ENCODE data around the gene BTRC.
A peak's percentile ranks its signal among the peaks of the same experiment; 100 is the strongest.

The BTRC gene

GRCh38 chr10:101466016-101466912 lies 112.3 kb downstream of the BTRC start:
- H3K4me3 ChIP-seq (replicated peaks in 1 of 2; ENCODE audit: low read depth in 2 of 2, low read length in 2 of 2), result no peak overlapping the region
- TF ChIP-seq, protein P1, sequence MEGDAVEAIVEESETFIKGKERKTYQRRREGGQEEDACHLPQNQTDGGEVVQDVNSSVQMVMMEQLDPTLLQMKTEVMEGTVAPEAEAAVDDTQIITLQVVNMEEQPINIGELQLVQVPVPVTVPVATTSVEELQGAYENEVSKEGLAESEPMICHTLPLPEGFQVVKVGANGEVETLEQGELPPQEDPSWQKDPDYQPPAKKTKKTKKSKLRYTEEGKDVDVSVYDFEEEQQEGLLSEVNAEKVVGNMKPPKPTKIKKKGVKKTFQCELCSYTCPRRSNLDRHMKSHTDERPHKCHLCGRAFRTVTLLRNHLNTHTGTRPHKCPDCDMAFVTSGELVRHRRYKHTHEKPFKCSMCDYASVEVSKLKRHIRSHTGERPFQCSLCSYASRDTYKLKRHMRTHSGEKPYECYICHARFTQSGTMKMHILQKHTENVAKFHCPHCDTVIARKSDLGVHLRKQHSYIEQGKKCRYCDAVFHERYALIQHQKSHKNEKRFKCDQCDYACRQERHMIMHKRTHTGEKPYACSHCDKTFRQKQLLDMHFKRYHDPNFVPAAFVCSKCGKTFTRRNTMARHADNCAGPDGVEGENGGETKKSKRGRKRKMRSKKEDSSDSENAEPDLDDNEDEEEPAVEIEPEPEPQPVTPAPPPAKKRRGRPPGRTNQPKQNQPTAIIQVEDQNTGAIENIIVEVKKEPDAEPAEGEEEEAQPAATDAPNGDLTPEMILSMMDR (IDR thresholded peaks at IDR 0.05; ENCODE audit: low read depth, low read length), result no peak
- no peak for DNase-seq (ENCODE audit: low read depth in 2 of 2)

- DNase-seq (ENCODE audit: low read depth in 2 of 2), result peak; percentile 83 to 84
- H3K4me3 ChIP-seq (replicated peaks in 1 of 2; ENCODE audit: low read depth in 2 of 2, low read length in 2 of 2), result no peak overlapping the region
Observed at GRCh38 chr10:101467286-101467770, 113.4 kb downstream of the BTRC start.

DNA sequence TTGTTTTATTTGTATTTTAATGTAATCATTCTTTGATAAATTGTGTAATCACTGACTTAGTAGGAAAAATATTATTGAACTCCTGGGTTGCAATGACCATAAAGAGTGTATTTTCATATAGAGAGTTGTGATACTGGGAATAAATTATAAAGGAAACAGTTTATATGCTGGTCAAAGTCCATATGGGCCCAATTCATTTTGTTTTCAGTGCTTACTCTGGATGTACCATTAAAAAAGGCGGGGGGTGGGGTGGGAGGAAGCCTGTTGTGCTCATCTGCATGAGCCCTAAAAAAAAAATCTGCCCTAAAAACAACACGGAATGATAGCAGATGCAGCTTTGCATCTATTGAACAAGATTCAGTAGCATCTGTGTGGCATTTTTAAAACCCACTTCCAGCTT lies 114.2 kb downstream of the BTRC start:
- TF ChIP-seq, protein P1 (IDR thresholded peaks at IDR 0.05; ENCODE audit: low read depth, low read length), result no peak
- no peak for DNase-seq (ENCODE audit: low read depth in 2 of 2)
- no peak overlapping the region for H3K4me3 ChIP-seq (replicated peaks in 1 of 2; ENCODE audit: low read depth in 2 of 2, low read length in 2 of 2)

More at GRCh38 chr10:101467286-101467770, 113.4 kb downstream of the BTRC start:
- TF ChIP-seq, protein P1 (IDR thresholded peaks at IDR 0.05; ENCODE audit: low read depth, low read length), result peak; percentile 92

DNA sequence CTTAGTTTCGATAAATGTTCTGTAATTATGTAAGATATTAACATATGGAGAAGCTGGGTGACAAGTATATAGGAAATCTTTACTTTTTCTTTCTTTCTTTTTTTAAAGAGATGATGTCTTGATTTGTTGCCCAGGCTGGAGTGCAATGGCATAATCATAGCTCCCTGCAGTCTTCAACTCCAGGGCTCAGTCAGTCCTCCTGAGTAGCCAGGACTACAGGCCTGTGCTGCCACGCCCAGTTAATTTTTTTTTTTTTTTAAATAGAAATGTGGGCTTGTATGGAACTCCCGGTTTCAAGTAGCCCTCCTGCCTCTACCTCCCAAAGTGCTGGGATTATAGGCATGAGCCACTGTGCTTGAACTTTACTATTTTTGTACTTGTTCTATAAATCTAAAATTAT lies 122.4 kb downstream of the BTRC start:
- no peak for DNase-seq (ENCODE audit: low read depth in 2 of 2)
- no peak overlapping the region for H3K4me3 ChIP-seq (replicated peaks in 1 of 2; ENCODE audit: low read depth in 2 of 2, low read length in 2 of 2)
- TF ChIP-seq, protein P1 (IDR thresholded peaks at IDR 0.05; ENCODE audit: low read depth, low read length), result no peak

DNA sequence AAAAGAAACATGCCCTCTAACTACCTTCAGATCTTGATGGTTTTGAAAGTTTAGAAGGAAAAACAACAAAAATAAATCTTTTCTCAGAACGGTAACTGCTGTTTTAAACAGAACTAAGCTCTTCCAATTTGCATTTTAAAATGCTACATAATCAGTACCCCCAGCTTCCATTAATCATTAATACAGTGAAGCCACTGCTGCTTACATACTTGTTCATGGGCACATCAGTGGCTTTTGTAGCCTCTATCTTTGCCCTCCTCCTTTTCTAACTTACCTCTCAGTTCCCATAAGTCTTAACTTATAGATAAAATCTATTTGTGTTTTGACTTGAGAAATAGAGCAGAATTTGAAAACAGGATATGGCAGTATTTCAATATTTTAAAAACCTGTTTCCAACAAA lies 125.0 kb downstream of the BTRC start:
- DNase-seq (ENCODE audit: low read depth in 2 of 2), result no peak
- H3K4me3 ChIP-seq (replicated peaks in 1 of 2; ENCODE audit: low read depth in 2 of 2, low read length in 2 of 2), result no peak overlapping the region
- TF ChIP-seq, protein P1 (IDR thresholded peaks at IDR 0.05; ENCODE audit: low read depth, low read length), result no peak

DNA sequence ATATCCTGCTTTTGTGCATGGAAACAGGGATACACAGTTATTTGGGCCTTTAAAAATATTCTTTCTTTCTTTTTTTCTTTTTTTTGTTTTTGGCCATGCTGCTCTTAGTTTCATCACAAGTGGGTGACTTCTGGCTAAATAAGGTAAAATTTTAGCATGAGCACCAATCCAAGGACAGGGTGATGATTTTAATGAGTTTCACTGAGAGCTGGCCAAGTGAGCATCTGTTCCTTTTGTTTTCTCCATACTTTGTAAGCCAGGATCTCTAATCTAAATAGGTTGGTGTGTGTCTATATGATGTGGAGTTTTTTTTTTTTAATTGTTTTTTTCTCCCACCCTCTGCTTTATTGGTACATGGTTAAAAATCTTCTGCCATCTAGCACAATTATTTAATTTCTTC lies 127.3 kb downstream of the BTRC start:
- no peak for DNase-seq (ENCODE audit: low read depth in 2 of 2)
- H3K4me3 ChIP-seq (replicated peaks in 1 of 2; ENCODE audit: low read depth in 2 of 2, low read length in 2 of 2), result no peak overlapping the region
- TF ChIP-seq, protein P1 (IDR thresholded peaks at IDR 0.05; ENCODE audit: low read depth, low read length), result no peak

Data from cardiac fibroblast (primary cell).